SK-N-SH (cell line): ENCODE data around the gene ITM2C.

ENCODE experiments used
- EZH2phosphoT487 ChIP-seq: fragments of 200-600 bp; sonication (generic); IDR thresholded peaks from 2 replicates; pipeline ENCODE4 v1.6.1; 2017; ENCODE audit warnings: low read depth, mixed run types, mild to moderate bottlenecking, antibody characterized with exemption, moderate library complexity, borderline replicate concordance
- GABPA ChIP-seq: IDR thresholded peaks from 2 replicates; pipeline ENCODE4 v1.4.0; 2012; ENCODE audit warnings: low read depth, mild to moderate bottlenecking
- NFIC ChIP-seq: IDR thresholded peaks from 2 replicates; pipeline ENCODE4 v1.4.0; 2012; ENCODE audit warnings: borderline replicate concordance
- POLR2AphosphoS5 ChIP-seq: IDR thresholded peaks from 2 replicates; pipeline ENCODE4 v1.6.1; 2012; ENCODE audit warnings: low read depth, low read length
- SIN3A ChIP-seq: IDR thresholded peaks from 2 replicates; pipeline ENCODE4 v1.6.1; 2012; ENCODE audit warnings: low read depth, mild to moderate bottlenecking, low read length, moderate library complexity, borderline replicate concordance
- SMC3 ChIP-seq: IDR thresholded peaks from 2 replicates; pipeline ENCODE4 v1.6.1; 2012; ENCODE audit warnings: low read depth, low read length, improper control_type of control experiment
- TAF1 ChIP-seq: IDR thresholded peaks from 2 replicates; pipeline ENCODE4 v1.6.1; 2012; ENCODE audit warnings: low read depth, mild to moderate bottlenecking, low read length, moderate library complexity, borderline replicate concordance
- TF ChIP-seq, protein P1 (sequence below): fragments of 200-600 bp; sonication (generic); IDR thresholded peaks from 2 replicates; pipeline ENCODE4 v1.6.1; 2017; ENCODE audit warnings: antibody characterized with exemption, mild to moderate bottlenecking, moderate library complexity
- TF ChIP-seq, protein P2 (sequence below): fragments of 150-350 bp; IDR thresholded peaks from 2 replicates; pipeline ENCODE4 v1.6.1; 2017; ENCODE audit warnings: antibody characterized with exemption, low read length, low read depth, borderline replicate concordance
- TF ChIP-seq, protein P3 (sequence below): IDR thresholded peaks from 2 replicates; pipeline ENCODE4; 2012
- TF ChIP-seq, protein P4 (sequence below): IDR thresholded peaks from 2 replicates; pipeline ENCODE4 v1.4.0; 2012; ENCODE audit warnings: low read depth

DNA sequence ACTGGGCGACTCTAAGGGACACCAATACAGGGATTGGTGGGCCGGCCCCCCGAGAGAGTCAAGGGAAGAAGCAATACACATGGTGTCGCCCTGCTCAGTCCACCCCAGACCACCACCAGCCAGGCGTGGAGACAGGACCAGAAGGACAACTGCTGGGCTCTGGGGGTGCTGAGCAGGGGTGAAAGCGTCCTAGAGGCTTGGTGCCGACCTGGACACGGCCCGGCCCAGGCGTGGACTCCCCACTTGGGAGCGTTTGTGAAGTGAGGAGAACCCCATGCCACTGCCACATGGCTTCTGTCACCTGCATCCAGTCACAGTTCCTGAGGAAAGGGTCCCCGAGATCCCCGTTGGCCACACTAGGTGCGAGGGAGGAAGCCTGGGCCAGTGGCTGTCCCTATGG lies 35.4 kb upstream of the ITM2C start:
- TF ChIP-seq POLR2AphosphoS5 (no peak), SIN3A (no peak), SMC3 (no peak), GABPA (no peak), NFIC (no peak), TAF1 (no peak), EZH2phosphoT487 (no peak)
- TF ChIP-seq, protein P1, sequence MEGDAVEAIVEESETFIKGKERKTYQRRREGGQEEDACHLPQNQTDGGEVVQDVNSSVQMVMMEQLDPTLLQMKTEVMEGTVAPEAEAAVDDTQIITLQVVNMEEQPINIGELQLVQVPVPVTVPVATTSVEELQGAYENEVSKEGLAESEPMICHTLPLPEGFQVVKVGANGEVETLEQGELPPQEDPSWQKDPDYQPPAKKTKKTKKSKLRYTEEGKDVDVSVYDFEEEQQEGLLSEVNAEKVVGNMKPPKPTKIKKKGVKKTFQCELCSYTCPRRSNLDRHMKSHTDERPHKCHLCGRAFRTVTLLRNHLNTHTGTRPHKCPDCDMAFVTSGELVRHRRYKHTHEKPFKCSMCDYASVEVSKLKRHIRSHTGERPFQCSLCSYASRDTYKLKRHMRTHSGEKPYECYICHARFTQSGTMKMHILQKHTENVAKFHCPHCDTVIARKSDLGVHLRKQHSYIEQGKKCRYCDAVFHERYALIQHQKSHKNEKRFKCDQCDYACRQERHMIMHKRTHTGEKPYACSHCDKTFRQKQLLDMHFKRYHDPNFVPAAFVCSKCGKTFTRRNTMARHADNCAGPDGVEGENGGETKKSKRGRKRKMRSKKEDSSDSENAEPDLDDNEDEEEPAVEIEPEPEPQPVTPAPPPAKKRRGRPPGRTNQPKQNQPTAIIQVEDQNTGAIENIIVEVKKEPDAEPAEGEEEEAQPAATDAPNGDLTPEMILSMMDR, result no peak
- TF ChIP-seq, protein P2, sequence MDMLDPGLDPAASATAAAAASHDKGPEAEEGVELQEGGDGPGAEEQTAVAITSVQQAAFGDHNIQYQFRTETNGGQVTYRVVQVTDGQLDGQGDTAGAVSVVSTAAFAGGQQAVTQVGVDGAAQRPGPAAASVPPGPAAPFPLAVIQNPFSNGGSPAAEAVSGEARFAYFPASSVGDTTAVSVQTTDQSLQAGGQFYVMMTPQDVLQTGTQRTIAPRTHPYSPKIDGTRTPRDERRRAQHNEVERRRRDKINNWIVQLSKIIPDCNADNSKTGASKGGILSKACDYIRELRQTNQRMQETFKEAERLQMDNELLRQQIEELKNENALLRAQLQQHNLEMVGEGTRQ, result no peak
- TF ChIP-seq, protein P3, sequence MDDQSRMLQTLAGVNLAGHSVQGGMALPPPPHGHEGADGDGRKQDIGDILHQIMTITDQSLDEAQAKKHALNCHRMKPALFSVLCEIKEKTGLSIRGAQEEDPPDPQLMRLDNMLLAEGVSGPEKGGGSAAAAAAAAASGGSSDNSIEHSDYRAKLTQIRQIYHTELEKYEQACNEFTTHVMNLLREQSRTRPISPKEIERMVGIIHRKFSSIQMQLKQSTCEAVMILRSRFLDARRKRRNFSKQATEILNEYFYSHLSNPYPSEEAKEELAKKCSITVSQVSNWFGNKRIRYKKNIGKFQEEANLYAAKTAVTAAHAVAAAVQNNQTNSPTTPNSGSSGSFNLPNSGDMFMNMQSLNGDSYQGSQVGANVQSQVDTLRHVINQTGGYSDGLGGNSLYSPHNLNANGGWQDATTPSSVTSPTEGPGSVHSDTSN, result no peak
- TF ChIP-seq, protein P4, sequence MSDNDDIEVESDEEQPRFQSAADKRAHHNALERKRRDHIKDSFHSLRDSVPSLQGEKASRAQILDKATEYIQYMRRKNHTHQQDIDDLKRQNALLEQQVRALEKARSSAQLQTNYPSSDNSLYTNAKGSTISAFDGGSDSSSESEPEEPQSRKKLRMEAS, result no peak
